NCI-H2171 (cell line): ENCODE measurements around the gene IRX4.

ENCODE experiments used
- DNase-seq: peaks from one replicate; lab custom pipeline; 2025; lab: John Stamatoyannopoulos, UW

Gene IRX4

DNA sequence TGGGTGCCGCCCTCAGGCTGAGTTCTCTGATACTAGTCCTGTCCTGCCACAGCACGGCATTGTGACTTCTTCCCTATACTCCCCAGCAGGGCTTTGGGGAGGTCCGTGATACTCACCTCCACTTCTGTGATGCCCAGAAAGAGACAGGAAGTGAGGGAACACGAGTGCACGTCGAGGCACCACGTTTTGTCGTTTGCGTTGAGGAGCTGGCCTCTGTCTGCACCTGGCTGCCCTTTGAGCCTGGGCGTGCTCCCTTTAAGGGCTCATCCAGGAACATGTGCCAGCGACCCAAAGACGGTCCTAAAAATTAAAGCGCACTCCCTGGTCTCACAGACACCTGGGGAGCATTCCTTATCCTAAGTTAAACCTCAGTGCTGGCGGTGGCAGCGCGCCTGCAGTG, 8.7 kb upstream of the IRX4 start:
- DNase-seq = no peak

GRCh38 chr5:1890296-1890695, 7.6 kb upstream of the IRX4 start:
- no peak for DNase-seq

GRCh38 chr5:1889321-1890065, 6.8 kb upstream of the IRX4 start:
- DNase-seq = no peak

DNA sequence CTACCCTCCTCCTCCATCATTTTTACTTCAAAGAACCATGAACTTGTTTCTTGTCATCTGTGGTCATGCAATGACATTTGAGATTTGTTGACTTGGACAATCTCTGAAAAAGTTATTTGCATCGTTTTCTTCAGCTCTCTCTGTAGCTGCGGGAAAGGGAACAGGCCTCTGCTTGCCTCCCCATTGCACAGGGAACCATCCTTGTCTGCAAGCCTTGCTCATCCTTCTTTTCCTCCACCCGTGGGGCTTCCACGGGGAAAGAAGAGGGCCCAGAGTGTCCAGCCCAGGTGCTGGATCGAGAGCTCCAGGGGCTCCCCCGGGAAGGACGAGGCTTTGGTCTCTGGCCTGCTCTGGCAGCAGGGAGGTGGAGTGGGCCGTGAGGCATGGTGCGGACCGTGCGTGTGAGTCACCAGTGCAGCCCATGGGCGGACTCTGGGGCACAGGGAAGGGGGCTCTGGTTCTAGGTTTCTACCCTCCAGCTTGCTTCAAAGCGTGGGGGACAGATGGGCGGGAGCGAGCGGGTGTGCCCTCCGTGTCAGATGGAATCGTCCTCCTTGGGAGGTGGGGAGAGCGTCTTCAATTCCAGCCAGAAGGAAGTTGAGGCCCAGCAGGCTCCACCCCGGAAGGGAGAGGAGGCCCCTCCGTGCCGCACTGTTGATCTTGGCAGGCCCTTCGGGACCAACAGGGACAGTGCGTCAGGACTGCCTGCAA, 6.0 kb upstream of the IRX4 start:
- DNase-seq = no peak

DNA sequence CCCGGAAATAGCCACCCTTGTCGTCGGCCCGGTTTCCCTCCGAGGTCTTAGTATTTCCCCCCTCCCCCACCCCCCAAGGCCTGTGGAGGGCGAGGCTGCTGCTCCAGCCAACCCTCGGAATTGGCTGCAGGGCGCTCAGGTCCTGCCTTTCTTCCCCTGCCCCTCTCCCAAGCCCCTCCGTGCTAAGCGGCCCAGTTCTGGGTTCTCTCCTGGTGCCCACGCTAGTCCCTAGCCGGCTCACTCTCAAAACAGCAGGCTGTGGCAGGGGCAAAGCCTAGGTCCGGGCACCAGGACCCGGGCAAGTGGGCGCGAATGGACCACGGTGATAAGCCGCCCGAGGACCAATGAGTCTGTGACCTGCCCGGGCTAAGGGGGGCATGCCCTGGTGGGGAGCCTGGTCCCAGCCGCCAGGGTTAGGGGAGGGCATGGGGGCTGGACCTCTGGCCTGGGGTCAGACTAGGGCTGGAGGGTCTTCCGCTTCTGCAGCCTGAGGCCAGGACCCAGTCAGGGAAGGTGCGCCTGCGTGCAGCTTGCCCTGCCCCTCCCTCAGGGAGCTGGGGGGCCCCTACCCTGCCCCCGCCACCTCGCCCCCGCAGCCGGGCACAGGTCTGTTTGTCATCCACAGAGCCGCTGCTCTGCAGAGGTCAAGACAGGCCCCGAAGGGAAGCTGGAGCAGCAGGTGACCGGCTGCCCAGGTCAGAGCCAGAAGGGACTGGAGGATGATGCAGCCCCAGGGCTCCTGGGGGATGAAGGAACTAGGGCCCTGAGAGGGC, 5.0 kb upstream of the IRX4 start:
- DNase-seq = no peak

GRCh38 chr5:1886846-1887587, 4.3 kb upstream of the IRX4 start:
- no peak for DNase-seq

DNA sequence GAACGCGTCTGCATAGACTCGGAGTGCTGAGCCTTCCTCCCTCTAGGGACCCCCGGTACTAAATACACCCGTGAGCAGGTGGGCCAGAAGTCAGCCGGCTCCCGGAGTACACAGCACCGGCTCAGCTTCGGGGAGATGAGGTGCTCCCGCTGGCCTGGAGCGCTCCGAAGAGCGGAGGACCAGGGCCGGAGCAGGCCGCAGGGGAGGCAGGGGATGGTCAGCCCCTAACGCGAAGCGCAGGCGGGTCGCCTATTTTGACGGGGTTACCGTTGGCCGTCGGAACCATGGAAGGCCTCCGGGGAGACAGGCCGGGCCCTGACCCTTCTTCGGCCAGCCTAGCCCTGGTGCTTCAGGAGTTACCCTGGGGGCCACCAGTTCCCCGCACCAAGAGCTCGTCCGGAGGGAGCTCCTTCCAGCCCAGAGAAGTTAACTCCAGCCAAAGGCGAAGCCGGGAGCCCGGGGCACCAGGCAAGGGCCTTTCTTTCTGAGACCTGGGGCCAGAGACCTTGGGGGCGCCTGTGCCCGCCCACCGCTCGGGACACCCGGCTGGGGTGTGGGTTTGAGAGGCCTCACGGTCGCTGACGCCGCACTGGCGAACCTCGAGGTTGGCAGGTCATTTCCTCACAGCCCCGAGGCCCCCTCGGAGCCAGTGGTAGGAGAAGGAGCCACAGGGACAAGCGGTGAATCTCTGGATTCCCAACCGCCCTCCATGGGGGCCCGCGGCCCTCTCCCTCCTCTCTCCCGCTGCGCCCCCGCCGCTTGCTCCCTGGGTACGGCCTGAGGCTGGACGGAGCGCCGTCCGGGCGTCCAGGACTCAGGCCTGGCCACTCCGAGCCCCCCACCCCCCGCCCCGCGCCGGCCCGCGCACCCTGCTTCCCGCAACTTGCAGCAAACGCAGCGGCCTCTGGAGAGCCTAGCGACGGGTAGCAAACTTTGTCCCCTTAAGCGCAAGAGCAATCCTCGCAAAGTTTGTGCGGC, 3.4 kb upstream of the IRX4 start:
- DNase-seq = no peak

DNA sequence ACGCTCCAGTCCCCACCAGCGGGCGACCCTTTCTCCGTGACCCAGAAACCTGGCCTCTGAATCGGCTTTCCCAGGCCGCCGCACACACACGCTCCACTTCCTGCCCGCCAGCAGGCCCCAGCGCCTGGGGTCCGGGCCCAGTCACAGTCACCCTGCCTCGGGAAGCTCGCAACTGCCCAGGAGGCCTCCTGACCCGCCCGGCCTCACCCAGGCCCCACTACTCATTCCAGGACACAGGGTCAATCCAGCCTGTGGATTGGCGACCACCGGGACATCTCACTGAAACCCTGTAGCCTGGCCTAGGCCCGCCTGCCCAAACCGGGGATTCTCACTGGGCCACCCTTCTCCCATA, 2.7 kb upstream of the IRX4 start:
- no peak for DNase-seq

- no peak for DNase-seq
Observed at GRCh38 chr5:1884678-1885403, 2.1 kb upstream of the IRX4 start.

DNA sequence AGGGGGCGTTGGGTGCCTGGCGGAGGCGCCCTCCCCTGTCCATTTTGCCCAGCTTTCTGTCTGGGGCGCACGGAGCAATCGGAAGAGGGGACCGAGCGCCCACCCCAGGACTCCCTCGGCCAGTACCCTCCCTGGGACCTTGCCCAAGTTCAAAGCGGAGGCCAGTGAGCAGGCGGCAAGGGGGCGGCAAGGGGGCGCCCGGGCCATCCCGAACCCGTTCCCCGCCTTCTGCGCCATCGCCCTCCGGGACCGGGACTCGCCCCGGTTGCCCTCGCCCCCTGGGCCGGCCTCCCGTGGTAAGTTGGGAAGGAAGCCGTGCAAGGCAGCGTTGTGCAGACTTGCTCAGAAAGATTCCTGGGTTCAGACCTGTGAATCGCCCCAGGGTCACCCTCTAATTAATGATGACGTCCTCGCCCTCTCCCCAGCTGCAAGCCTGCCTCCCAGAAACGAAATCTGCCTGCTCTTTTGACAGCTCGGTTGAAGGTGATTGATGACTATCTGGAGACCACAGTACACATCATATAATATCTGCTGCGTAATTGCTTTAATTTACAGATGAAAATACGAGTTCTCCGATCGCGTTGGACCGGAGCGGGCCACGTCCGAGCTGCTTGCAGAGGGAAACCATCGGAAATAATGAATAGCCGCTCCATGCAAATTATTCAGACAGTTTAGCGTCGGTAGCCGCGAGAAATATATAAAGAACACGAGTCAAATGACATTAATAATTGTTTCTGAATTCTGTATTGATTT, 1.4 kb upstream of the IRX4 start:
- no peak for DNase-seq

DNA sequence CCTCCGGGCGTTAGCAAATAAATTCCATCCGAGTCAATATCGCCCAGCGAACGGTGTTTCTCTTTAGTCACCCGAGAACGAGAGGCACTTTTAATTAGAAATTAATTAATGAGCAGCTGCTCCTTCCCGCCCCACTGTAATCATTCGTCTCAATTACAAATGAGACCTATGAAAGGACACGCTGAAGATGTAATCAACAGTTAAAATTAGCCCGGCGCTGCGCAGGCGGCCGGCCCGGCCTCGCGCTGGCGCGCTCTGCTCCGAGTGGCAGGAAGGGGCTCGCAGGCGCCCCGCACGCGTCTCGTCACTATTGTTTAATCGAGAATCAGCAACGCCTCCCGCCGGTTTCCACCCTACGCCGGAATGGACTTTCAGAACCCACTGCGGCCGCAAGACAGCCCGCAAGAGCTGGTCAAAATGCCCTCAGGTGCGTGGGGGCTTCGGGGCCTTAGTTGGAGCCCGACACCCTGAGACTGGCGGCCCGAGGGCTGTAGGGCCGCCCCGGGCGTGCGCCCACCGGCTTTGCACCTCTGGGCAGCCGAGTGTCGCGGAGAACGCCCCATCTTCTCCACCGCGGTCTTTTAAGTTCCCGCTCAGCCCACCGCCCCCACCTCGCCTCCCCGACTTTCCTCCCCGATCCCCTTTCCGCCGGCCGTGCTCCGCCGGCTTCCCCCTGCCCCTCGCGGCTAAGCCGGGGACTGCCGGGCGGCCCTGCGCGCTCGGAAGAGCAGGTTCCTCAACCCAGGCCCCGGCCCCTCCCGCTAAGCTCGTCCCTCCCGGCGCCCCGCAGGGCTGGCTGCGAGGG, 597 bp upstream of the IRX4 start:
- DNase-seq = peak; percentile 63

GRCh38 chr5:1881731-1882336, 891 bp downstream of the IRX4 start:
- DNase-seq = no peak

DNA sequence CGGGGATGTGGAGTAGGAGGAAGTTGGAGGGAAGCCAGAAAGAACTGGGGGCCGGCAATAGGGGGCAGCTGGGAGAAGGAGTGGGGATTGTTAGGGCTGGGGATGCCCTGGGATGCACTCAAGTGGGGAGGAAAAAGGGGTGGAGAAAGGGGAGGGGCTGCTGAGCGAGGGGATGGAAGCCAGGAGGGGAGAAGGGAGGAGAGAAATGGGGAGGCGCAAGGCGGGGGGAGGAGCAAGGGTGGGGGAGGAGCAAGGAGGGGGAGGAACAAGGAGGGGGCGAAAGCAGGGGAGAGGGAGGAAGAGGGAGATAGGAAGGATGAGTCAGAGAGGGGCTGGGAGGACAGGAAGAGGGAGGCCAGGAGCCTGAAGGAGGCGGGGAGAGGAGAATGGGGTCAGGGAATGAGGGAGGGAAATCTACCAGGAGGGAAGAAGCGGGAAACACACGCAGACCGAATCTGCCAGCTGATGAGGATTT, 1.6 kb downstream of the IRX4 start:
- DNase-seq = no peak

- DNase-seq = no peak
Observed at GRCh38 chr5:1880377-1881025, 2.2 kb downstream of the IRX4 start.

DNA sequence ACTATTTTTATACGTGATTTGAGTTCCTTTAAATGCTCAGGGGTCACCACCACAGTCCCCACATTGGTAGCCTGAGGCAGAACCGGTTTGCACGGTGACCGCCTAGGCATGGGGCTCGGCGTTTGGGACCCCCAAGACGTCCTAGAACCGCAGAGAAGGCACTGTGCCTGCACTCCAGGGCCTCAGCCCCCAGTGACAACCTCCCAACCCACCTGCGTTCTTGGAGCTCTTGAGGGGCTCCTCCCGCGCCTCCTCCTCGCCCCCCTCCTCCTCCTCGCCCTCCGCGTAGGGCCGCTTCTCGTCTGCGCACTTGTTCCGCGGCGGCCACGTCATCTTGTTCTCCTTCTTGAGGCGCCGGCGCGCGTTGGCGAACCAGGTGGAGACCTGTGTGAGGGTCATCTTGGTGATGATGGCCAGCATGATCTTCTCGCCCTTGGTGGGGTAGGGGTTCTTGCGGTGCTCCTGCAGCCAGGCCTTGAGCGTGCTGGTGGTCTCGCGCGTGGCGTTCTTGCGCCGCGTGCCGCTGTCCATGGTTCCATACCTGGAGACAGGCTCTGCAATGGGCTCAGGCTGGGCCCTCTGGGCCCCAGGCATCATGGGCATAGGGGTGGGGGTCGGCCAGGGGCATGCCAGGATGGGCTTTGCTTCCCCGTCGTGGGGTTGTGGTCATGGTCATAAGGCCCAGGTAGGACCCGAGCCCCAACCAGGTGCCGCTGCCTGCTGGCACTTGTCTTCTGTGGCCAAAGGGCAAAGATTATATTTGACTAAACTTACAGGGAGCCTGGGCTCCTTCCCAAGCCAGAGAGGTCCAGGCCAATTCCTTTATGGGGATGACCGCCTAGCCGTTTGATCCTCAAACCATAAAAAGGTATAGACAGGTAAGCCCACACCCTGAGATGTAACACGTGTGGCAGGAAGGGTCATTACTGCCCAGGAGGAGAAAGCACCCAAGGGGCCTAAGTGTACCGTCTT, 3.1 kb downstream of the IRX4 start:
- no peak for DNase-seq

GRCh38 chr5:1878050-1878849, 4.5 kb downstream of the IRX4 start:
- no peak for DNase-seq
